HG02938 (cell line): ENCODE results near the gene DPF1.
"Not testable (repeated sequence)": the region's sequence is repeated elsewhere in the genome, so short reads cannot be mapped to it uniquely, and the experiment has no call there.

Experiments used
- ATAC-seq: cut with Tn5 transposase; IDR thresholded peaks from one replicate; pipeline ENCODE4 v1.9.1; 2021; ENCODE audit warnings: mild to moderate bottlenecking, moderate library complexity; ENCODE audit not compliant: unreplicated experiment

The DPF1 gene

GRCh38 chr19:38224014-38224862 is at the start of gene DPF1:
Gene DPF1 (minus strand): TSS chr19:38224222. CDS start chr19:38224142, 80 bp downstream.
- ATAC-seq, result no peak

- no peak for ATAC-seq
These were observed 49.5 kb upstream of the DPF1 start for GRCh38 chr19:38273499-38273898.

DNA sequence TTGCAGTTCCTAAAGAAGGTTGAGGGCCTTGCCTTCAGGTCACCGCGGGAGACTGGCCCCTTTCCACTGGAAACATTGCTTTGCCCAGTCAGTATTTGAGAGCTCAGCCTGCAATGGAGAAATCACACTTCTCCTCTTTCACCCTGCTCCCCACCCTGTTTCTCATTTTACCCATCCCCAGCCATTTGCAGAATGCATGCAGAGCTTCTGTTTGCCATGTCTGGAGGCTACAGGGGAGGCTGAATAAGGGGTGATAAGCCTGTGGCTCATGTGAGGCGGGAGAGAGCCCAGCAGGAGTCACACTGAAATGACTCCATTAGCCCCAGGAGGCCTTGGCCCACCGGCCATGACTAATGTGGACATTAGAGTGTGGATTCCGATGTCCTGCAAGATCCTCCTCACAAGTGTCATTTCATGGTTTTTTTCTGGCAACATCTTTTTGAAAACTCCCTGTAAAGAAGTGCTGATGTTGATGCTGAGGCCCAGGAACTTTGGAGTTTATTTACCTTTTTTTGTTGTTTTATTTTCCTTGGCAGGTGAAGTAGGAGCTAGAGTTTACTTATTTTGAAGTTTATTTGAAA is 46.7 kb upstream of the DPF1 start:
- no peak for ATAC-seq

DNA sequence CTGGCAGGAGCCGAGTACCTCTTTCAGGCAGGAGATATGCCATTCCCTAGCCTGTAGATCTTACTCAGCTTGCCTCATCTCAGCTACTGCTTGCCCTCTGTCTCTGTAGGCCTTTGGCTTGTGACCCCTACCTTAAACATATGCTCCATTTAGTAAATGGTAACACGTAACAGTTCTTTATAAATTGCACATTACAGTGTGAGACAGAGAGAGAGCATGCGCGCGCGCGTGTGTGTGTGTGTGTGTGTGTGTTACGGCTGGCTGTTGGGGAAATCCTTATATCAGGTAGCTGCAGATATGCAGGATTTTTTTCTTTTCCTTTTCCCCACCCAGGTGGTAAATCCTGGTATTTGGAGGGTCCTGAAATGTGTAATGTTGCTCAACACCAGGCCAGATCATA is 44.5 kb upstream of the DPF1 start:
- ATAC-seq, result no peak

DNA sequence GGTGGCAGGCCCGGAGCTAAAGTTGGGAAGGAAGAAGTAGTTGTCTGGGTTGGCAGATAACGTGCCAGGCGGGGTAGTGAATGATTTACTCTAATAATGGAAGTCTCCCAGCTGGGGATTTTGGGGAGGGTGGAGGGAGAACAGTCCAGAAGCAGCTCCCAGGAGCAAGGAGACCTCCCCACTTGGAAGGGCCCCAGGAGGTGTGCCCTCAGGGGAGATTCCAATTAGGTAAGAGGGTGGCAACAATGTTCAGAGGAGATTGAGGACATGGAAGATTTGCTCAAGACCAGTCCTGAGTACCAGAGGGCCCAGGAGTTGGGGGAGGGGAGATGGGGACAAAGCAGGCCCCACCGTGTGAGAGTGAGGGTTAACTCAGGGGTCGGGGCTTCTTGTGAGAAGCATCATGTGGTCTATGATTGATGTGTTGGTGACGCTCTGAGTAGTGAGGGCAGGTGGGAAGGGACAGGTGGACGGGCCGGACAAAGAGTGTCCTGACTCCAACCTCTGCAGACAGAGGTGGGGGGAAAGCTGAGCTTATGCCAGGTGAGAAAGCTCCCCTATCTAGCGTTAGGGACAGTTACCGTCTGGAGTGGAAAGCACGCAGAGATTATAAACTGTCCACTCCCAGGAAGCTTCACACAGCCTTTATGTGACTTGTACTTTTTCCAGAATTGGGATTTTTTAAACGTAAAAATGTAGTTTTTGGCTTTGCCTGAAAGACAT is 43.9 kb upstream of the DPF1 start:
- no peak for ATAC-seq

DNA sequence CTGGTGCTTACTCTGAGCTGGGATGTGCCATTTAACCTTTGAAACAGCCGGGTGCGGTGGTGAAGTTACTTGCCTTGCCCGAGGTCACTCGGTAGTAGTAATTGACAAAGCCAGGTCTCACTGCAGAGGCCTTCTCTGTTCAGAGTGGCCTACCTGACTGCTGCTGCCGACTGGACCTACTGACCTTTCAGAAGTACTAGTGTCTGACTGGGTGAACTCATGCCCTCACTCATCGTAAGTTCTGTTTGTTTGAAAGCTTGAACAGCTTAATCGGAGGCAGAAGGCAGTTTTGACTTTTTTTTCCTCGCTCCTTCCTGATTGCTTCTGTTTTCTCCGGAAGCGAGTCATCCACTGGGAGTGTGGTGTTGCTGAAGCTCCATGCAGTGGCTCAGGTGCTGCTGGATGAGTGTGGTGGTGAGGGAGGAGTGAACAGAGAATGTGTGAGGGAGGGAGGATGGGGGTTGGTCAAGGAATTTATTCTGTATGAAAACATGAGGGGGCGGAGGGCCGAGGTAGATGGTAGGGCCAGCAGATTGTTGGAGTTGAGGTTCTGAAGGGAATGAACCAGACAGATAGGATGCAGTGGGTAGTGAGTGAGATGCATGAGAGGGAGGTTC is 43.1 kb upstream of the DPF1 start:
- ATAC-seq, result no peak

GRCh38 chr19:38265921-38266429 is 42.0 kb upstream of the DPF1 start:
- no peak for ATAC-seq

GRCh38 chr19:38265213-38265861 is 41.3 kb upstream of the DPF1 start:
- ATAC-seq, result no peak

- ATAC-seq, result no peak
These were observed 40.6 kb upstream of the DPF1 start, which contains the start of gene SPINT2 for GRCh38 chr19:38264486-38265212. Gene SPINT2 (plus strand): TSS chr19:38264573. CDS start chr19:38264893, 320 bp downstream.

DNA sequence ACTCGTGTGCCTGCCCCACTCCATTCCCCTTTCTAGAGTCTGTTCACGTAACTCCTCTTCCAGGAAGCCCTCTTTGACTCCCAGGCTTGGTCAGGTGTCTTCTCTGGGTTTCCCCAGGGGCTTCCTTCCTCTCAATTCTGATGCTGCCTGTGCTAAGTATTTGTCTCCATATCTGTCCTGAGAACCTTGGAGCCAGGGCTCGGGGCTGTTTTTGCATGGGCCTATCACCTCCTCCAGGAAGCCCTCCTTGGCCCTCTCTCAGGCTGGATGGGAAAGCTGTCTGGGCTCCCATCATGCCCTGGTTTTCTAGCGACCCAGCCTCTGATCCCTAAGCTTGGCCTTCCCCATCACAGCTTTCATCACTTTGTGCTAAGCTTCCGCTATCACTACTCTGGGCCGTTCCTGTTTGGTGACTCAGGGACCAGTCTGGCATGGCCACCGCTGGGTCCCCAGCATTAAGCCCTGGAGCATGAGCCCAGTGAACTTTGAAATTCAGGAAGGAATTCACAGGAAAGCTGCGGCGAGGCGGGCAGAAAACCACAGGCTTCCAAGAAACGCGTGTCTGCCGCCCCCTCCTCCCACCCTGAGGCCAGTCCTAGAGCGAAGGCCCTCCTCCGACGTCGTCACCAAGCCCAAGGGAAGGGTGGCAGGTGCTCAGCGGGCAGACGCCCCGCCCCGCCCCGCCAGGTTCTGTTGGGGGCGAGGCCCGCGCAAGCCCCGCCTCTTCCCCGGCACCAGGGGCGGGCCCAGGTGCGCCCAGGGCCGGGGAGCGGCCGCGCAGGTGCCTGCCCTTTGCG is 39.9 kb upstream of the DPF1 start:
- ATAC-seq, result no peak

GRCh38 chr19:38262585-38263268 is 38.7 kb upstream of the DPF1 start:
- no peak for ATAC-seq

- not testable (repeated sequence) for ATAC-seq
These were observed 37.9 kb upstream of the DPF1 start for GRCh38 chr19:38261942-38262341.

DNA sequence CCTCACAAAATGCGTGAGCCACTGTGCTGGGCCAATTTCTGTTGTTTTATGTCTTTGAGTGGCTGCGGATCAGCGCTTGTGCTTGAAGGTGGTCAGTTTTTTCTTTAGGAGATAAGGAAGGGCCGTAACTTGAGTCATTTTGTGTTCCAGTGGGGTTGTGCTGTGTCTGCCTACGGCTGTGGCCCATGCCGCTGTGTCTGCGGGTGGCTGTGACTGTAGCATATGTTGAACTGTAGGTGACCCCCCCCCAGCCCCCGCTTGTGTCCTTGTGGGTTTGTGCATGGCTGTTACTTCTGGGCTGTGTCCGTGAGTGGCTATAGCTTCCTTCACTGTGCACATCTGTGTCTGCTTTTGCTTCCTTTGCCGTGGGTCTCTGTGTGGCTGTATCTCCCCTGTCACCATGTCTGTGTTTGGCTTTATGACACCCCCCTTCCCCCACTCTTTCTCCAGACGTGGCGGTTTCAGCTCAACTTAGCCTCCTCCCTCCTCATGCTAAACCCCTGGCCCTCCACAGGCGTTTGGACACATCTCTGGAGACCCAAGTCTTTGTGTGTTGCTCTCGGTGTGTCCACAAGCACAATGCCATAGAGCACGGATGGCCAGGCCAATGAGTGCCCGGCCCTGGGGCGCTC is 31.5 kb upstream of the DPF1 start:
- no peak for ATAC-seq

DNA sequence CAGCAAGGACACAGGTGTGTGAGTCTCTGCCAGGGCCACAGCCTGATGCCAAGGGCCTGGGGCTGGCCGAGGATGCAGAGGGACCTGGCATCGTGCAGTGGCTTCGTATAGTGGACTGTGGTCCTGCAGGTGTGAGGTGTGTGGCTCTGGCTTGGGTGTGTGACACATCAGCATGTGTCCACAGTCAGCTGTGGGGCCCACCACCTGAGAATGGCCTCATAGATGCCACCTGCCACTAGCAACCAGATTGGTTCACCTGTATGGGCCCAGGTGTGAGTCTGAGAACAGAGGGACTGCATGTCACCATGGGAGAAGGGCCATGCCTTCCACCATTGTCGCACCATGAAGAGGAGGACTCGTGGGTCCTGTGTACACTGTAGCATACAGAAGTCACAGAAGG is 29.8 kb upstream of the DPF1 start:
- ATAC-seq, result no peak

GRCh38 chr19:38252941-38253691 is 29.1 kb upstream of the DPF1 start:
- no peak for ATAC-seq

- no peak for ATAC-seq
These were observed 28.4 kb upstream of the DPF1 start for GRCh38 chr19:38252385-38252784.

GRCh38 chr19:38251564-38252051 is 27.6 kb upstream of the DPF1 start:
- no peak for ATAC-seq
